ENCODE data around the gene ITGBL1. TPM values are rescaled to one million over a fixed set of nuclear protein-coding genes. Genes with fewer than 3 reads are reported as not detected.

ITGBL1 gene
- total RNA-seq, 6 experiments from 2014 or later = 0.64 to 3.8 (median 1.6) TPM

DNA sequence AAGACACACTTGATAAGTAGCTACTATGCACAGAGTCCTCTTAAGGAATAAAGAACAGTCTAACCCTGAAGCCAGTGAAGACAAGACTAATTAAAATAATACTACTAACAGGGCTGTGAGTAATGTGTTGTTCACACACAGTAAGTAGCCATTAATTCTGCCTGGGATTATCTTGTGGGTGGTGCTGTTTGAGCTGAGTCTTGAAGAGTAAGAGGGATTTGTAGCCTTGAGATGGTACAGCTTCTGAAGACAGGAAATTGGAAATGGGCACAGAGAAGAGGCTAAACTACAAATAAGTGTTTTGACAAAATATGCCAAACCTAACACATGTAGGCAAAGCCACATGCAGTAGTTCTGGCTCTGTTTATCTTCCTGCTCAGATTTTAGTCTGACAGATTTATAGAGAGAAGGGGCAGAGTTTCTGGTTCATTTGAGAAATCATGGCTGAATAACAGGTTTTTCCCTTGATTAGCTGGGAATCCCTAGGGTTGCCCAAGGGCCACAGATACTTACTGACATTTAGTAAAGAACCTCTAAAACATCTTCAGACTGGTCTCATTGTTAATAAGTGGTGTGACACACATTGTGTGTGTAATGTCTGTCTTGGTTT lies 38.0 kb downstream of the ITGBL1 start:
- ATAC-seq (no peak), DNase-seq (no peak)
- Histone ChIP-seq H3K27ac (no peak overlapping the region), H3K36me3 (no peaks in the 10 kb centered on the region), H3K9me3 (no peaks in the 10 kb centered on the region), H3K4me3 (no peak overlapping the region), H3K27me3 (no peaks in the 10 kb centered on the region), H3K4me1 (no peaks in the 10 kb centered on the region)
- intact Hi-C loops (cut with DNase I) = no loop called here
- no peak for TF ChIP-seq POLR2A (IDR thresholded peaks at IDR 0.05)
- TF ChIP-seq, protein P1, sequence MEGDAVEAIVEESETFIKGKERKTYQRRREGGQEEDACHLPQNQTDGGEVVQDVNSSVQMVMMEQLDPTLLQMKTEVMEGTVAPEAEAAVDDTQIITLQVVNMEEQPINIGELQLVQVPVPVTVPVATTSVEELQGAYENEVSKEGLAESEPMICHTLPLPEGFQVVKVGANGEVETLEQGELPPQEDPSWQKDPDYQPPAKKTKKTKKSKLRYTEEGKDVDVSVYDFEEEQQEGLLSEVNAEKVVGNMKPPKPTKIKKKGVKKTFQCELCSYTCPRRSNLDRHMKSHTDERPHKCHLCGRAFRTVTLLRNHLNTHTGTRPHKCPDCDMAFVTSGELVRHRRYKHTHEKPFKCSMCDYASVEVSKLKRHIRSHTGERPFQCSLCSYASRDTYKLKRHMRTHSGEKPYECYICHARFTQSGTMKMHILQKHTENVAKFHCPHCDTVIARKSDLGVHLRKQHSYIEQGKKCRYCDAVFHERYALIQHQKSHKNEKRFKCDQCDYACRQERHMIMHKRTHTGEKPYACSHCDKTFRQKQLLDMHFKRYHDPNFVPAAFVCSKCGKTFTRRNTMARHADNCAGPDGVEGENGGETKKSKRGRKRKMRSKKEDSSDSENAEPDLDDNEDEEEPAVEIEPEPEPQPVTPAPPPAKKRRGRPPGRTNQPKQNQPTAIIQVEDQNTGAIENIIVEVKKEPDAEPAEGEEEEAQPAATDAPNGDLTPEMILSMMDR (IDR thresholded peaks at IDR 0.05) = no peak

DNA sequence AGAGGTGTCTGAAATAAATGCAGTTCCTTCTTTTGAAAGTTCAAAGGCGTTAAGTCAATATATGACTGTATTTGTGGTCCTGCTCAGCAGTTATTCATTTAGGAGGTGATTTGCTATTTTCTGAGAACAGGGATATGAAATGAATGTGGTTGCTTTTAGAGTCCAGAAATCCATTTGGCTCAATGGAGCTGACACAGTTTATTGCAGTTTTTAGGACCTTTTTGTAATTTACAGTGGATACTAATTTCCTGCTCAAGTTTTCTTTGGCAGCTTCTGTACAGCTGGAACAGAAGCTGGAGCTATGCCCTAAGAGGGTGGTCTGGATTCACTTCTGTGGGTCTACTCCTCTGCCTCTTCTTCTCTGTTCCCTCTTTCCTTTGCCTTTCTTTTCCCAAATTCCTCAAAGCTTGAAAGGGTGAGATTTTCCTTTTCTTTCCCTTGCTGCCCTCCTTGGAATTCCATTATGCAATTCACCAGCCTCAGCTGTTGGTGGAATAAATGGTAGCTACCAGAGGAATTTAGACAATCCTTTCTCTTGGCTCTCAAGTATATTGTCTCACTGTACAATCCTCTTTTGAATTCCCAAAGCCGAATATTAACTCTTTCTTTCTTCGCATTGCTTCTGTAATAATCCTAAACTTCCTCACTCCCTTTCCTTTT lies 39.9 kb downstream of the ITGBL1 start:
- Histone ChIP-seq H3K27ac (no peak overlapping the region), H3K9me3 (no peaks in the 10 kb centered on the region), H3K4me1 (no peaks in the 10 kb centered on the region), H3K4me3 (no peak overlapping the region), H3K36me3 (no peaks in the 10 kb centered on the region), H3K27me3 (no peaks in the 10 kb centered on the region)
- no peak for ATAC-seq
- intact Hi-C loops (cut with DNase I) = no loop called here
- 78% methylated on average over 3 of the region's 3 CpGs for WGBS (ENCODE audit: insufficient coverage, low coverage, low lambda C conversion rate, missing lambda C conversion rate)
- no peak for DNase-seq
- TF ChIP-seq, protein P1 (IDR thresholded peaks at IDR 0.05) = no peak
- no peak for TF ChIP-seq POLR2A (IDR thresholded peaks at IDR 0.05)

DNA sequence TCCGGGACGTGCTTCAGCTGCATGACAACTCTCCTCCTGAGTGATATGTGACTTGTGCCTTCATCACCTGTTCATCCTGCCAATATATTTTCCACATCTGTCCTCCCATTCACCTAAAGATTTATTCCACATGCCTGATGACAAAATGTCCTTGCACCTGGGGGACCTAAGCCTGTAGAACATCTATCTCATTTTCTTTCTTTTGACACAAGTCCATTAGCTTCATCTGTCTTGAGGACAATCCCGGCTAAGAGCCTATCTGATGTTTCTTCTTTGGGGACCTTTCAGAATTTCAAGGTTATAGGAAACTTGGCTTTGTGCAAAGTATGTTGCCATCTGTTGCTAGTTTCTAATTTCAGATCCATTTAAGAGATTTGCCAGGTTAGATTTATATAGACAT lies 41.1 kb downstream of the ITGBL1 start:
- TF ChIP-seq, protein P1 (IDR thresholded peaks at IDR 0.05) = no peak
- no peak for TF ChIP-seq POLR2A (IDR thresholded peaks at IDR 0.05)
- Histone ChIP-seq H3K4me1 (no peaks in the 10 kb centered on the region), H3K4me3 (no peak overlapping the region), H3K9me3 (no peaks in the 10 kb centered on the region), H3K27ac (no peak overlapping the region), H3K27me3 (no peaks in the 10 kb centered on the region), H3K36me3 (no peaks in the 10 kb centered on the region)
- DNase-seq (no peak), ATAC-seq (no peak)
- intact Hi-C loops (cut with DNase I) = no loop called here
- WGBS (ENCODE audit: insufficient coverage, low coverage, low lambda C conversion rate, missing lambda C conversion rate) = 42% methylated on average over 3 of the region's 3 CpGs

GRCh38 chr13:101499406-101499805 lies 46.9 kb downstream of the ITGBL1 start:
- no peak for ATAC-seq
- Histone ChIP-seq H3K27ac (no peak overlapping the region), H3K4me3 (no peak overlapping the region), H3K4me1 (no peaks in the 10 kb centered on the region), H3K27me3 (no peaks in the 10 kb centered on the region), H3K36me3 (no peaks in the 10 kb centered on the region), H3K9me3 (no peaks in the 10 kb centered on the region)
- DNase-seq = no peak
- 72% methylated on average over 2 of the region's 2 CpGs for WGBS (ENCODE audit: insufficient coverage, low coverage, low lambda C conversion rate, missing lambda C conversion rate)
- intact Hi-C loops (cut with DNase I) = no loop called here
- TF ChIP-seq, protein P1 (IDR thresholded peaks at IDR 0.05) = no peak
- TF ChIP-seq POLR2A (IDR thresholded peaks at IDR 0.05) = no peak
